GM18868 (cell line): ENCODE measurements around the gene MIB2.

Source experiments
- ATAC-seq: cut with Tn5 transposase; IDR thresholded peaks from one replicate; pipeline ENCODE4 v1.9.1; 2021; ENCODE audit warnings: mild to moderate bottlenecking, moderate library complexity; ENCODE audit not compliant: unreplicated experiment

MIB2 gene

DNA sequence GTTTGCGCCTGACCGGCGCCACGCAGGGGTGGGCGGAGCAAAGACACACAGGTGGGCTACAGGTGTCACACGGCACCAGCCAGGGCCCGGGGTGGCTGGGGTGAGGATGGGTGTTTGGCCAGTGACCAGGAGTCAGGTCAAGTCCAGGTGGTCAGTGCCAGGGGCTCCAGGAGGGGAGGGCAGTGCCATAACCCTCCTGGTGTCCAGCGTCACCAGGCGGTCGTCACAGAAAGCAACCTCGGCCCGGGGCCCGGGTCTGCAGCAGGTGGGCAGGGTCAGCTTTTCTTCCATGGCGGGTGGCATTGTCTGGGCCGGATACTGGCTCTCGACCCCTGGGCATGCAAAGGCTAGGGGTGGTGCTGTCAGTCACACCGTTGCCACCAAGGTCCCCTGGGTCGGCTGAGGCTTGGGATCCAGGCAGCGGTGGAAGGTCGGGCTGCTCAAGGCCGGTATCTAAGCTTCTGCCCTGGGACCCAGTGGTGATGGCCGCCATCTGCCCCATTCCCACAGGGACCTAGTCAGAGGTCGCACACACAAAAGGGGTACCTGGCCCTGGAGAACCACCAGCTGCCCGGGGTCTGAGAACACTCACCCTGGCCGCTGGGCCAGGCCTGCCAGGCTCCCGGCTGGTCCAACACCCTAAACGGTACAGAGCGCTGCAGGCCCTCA is 17.1 kb upstream of the MIB2 start:
- ATAC-seq, result no peak

DNA sequence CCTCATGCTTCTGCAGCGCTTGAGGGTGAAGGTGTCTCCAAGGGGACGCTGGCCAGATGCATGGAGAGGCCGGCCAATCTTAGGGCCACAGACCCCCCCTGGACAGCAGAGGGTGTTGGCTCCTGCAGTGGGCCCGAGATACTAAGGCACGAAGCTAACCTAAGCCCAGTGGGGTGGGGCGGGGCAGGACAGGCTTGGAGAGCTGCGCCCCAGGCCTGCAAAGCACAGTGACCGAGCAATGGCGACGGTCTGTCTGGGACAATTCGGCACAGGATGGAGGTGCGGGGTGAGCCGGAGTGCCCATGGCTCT is 16.6 kb upstream of the MIB2 start:
- no peak for ATAC-seq

DNA sequence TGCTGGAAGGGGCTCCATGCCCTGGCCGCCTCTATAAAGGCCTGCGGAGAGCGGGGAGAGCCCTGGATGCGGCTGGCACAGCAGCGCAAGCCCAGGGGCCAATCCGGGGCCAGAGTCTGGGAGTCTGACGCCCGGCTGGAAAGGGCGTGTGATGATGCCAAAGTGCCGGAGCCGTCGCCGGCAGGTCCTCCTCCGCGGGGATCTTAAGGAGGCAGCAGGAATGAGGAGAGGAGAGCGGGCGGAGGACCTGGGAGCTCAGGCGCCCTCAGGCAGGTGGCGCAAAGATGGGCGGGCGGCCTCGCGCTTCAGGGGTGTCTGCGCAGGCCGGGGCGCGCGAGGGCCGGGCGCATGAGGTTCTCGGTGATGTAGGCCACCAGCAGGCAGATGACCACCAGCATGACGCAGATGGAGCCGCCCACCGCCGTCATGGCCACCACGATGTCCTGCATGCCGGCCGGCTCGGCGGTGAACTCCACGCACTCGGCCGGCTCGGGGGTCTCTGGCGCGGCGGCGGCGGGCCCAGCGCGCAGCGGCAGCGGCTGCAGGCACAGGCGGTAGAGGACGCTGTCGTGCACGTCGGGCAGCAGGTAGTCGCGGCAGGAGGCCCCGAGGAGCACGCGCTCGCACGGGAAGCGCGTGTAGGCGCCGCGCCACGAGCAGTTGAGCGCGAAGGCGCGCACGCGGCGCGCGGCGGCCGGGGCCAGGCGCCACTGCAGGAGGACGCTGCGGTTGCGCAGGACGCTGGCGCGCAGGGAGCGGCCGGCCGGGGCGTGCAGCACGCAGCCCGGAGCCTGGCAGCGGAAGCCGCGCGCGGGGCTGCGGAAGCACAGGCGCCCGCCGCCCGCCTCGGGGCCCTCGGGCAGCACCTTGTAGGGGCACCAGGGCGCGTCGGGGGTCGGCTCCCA is 16.0 kb upstream of the MIB2 start:
- ATAC-seq, result no peak

DNA sequence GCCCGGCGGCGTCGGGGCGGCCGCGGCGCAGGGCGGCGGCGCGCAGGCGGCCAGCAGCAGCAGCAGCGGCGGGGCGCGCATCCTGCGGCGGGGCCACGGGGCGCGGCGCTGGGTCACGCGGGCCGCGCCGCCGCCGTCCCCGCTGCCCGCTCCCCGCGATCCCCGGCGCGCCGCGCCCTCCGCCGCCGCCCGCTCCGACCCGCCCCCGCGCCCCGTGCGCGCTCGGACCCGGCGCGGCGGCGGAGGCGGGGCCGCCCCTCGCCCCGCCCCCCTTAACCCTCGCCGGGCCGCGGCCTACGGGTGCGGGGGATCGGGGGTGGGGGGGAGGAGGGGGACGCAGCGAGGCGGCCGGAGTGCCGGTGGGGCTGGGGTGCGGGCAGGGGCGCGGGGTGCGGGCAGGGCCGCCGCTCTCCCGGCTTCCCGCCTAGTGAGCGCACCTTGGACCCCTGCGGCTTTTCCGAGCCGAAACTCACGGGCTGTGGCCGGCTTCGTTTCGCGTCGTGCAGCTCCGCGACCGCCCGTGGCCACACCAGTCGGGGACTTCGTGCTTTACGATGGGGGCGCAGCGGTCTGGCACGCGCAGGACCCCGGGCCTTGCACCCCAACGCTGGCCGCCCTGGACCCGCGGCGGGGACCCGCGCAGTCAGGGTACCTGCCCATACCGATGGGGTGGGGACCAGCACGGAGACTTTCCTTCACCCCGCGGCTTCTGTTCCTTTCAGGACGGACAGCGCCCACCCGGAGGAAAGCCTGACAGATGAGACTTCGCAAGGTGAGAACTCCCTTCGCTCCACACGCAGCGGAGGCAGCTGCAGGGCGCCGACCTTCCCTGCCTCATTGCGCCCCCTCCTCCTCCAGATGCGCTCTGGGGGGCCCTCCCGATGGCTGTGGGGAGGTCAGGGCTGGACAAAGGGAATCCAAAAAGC is 15.1 kb upstream of the MIB2 start, which contains the start of gene FNDC10:
Gene FNDC10, minus strand, starts transcription at position 201 of the 926 bp plus-strand sequence. Its CDS starts 120 bp downstream, at position 81.
- ATAC-seq, result no peak

DNA sequence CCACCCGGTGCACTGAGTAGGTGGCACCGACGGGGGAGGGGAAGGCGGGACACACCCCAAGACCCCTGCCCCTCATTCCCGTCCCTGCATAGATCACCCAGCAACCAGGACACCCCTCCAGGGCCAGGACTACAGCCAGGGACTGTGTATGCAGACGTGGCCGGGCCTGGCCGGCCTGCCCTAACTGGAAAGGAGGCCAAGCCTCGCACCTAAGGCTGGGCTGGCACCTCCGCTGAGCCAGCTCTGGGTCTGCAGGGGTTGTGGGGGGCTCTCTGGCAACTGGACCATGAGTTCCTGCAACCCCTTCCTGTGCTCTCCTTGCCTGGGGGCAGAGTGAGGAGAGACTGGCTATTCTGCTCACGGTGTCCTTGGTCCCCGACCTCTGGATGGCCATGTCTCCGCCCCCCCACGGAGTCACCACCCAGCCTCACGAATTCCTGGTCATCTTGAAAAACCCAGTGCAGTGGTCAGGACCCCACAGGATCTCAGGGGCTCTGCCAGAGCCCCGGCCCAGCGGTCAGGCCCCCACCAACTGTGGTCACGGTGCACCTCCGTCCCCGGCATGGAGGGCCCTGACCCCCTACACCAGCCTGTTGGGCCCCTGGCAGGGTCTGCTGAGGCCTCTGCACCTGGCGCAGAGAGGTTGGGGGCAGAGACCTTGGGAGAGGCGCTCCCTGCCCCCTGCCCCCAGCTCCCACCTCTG is 14.3 kb upstream of the MIB2 start:
- no peak for ATAC-seq

DNA sequence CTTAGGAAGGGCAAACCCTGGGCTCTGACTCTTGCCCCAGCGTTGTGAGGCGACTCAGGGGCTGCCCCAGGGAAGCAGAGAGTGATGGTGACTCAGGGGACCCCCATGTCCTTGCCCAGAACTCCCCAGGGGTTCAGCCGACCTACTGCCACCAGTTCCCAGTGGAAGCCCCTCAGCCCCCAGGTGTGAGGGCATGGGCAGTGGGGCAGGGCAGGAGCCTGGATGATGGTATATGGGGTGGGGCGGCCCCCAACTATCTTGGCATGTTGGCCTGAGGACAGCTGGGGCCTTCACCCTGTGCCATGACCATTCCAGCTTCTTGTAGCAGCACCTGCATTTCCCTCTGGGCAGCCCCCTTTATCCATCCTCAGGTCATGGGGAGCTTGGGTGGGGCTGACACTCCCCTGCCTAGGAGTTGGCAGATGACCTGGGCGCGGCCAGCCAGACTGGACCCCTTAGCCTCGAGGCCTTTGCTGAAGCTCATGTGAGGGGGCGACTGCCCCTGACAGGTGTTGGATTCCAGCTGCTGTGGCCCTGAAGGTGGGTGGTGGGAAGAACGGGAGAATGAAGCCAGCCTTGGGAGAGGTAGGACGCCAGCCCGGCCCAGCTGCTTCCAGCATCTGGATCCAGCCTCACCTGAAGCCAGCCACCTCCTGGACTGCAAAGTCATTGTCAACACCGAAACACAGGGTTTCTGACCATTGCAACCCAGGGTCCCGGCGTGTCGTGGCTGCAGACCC is 13.6 kb upstream of the MIB2 start:
- no peak for ATAC-seq

DNA sequence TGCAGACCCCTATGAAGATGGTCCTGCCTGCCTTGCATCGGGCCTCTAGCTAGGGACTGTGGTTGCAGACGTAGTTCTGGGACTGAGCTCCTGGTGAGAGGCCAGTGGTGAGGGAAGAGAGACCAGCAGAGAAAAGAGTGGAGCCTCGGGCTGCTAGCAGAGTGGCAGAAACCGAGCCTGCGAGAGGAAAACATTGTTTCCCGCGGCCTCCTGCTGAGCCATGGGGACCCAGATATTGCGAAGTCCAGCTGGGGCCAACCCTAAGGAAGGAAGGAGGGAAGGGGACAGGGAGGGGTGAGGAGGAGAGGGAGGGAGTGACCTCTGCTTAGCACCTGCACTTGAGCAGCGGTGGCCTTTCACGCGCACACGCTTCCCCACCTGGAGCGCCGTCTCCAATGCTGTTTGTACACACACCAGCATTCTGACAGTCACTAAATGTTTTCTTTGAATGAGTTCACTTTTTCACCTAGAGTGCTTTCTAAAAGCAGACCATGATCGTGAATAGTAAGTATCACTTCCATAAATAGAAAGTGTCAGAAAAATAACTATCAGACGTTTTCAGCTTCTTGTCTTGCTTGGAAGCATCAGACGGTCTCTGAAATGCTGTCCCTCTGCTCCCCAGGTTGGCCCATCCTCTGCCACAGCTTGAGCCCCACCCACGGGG is 12.9 kb upstream of the MIB2 start:
- no peak for ATAC-seq

DNA sequence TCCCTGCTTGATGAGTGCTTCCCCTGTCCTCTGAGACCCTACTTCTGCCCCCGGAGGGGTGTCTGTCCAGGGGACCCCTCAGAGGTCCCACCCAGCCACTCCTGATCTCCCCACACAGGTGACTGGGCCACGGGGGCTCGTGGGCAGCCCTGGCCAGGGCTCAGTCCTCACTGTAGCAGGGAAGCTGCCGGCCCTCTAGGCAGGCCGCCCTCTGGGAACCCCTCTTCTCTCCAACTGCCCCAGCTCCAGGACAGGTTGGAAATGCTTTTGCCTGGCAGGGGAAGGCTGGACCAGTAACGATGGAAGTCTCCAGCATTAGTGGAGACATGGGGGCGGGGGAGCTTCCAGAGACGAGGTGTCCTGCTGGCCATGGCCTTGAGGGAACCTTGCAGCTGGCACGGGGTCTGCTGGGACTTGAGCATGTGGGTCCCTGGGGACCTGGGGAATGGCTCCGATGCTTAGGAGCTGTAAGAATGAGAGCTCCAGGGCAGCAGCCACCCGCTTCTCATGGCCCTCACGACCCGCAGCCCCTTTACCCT is 12.3 kb upstream of the MIB2 start:
- no peak for ATAC-seq

DNA sequence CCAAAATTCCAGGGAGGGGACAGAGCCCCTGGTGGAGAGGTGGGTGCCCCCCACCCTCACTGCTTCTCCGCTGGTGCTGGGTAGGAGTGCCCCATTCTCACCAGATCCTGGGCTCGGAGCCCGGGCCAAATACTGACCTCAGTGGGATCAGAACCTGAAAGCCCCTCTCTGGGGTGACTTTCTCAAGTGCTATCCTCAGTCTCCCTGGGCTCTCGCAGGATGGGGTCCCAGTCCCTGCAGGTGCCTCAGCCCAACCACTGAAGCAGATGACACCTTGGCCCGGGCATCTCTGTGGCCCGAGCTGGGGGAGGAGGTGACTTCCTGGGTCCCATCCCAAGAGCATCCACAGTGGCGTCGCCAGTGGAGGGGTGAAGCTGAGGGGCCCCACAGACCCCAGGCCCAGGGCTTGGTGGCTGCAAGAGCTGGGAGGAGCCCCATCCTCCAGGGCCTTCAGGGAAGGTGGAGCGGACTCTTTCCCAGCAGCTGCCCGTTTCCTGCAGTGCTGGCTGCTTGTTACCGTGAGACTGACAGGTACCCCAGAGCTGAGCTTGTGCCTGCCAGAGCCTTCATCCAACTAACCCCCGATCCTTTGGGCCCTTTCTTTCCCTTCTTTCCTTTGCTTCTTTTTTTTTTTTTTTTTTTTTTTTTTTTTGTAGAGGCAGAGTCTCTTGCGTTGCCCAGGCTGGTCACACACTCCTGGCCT is 11.5 kb upstream of the MIB2 start:
- ATAC-seq, result no peak

DNA sequence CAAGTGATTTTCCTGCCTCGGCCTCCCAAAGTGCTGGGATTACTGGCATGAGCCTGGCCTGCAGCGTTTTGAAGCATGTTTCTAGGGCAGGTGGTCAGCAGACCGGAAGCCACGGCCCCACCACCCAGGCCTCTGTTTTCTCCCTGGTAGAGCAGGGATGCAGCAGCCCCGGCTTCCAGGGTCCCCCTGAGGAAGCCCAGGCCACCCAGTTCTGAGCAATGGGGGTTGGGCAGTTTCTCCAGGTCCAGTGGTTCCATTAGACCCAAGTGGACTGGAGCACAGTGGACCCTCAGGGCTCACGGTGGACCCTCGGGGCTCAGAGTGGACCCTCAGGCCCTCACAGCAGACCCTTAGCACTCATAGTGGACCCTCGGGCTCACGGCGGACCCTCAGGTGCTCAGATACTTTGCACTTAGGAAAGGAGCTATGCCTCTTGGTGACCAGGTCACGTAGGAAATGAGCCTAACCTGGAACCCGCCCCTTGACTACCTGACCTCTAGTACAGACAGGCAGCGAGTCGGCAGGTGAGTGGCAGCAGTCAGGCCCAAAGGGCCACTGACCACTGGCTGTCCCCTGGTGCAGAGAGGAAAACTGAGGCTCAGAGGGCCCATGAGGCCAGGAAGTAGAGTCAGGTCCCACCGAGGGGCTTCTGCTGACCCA is 10.8 kb upstream of the MIB2 start:
- ATAC-seq, result no peak

DNA sequence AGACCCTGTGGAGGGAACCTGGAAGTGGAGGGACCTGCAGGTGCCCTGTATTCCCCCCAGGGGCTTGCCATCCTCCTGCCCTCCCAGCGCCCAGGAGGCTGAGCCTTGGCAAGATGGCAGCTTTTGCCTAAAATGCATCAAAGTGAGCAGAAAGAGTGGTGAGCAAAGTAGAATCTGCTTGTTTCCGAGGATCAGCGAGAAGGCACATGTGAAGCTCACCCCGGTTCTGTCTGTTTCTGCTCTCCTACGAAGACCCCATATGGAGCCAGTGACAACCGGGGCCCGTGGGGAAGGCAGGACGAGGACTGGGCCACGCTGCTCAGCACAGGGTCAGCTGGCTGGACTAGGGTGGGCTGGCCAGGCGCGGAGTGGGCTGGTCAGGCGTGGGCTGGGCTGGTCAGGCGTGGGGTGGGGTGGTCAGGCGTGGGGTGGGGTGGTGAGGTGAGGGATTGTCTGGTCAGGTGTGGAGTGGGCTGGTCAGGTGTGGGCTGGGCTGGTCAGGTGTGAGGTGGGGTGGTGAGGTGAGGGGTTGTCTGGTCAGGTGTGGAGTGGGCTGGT is 10.2 kb upstream of the MIB2 start:
- ATAC-seq, result no peak

DNA sequence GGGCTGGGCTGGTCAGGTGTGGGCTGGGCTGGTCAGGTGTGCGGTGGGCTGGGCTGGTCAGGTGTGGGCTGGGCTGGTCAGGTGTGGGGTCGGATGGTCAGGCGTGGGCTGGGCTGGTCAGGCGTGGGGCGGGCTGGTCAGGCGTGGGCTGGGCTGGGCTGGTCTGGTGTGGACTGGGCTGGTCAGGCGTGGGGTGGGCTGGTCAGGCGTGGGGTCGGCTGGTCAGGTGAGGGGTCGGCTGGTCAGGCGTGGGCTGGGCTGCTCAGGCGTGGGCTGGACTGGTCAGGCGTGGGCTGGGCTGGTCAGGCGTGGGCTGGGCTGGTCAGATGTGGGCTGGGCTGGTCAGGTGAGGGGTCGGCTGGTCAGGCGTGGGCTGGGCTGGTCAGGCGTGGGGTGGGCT is 9.6 kb upstream of the MIB2 start:
- ATAC-seq, result no peak

DNA sequence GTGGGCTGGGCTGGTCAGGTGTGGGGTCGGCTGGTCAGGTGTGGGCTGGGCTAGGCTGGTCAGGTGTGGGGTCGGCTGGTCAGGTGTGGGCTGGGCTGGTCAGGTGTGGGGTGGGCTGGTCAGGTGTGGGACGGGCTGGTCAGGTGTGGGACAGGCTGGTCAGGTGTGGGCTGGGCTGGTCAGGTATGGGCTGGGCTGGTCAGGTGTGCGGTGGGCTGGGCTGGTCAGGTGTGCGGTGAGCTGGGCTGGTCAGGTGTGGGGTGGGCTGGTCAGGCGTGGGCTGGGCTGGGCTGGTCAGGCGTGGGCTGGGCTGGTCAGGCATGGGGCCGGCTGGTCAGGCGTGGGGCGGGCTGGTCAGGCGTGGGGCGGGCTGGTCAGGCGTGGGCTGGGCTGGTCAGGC is 9.1 kb upstream of the MIB2 start:
- ATAC-seq, result no peak

DNA sequence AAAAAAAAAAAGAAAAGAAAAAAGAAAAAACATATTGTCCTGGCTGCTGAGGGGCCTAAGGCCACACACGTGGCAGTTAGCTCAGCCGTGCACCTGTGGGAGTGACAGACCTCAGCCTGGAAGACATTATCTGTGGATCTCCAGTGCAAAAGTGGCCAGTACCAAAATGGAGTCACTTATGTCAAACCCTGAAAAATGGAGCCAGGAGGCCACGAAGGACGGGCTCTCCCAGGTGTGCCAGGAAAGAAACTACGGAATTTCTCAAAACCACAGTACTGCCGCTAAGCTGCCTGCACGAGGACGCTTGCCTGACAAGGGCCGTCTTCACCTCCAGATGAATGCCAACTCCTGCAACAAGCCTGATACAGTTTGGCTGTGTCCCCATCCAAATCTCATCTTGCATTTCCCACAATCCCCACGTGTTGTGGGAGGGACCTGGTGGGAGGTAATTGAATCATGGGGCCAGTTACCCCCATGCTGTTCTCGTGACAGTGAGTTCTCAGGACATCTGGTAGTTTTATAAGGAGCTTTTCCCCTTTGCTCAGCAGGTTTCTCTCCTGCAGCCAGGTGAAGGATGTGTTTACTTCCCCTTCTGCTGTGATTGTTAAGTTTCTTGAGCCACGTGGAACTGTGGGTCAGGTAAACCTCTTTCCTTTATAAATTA is 5.3 kb upstream of the MIB2 start:
- ATAC-seq, result no peak

DNA sequence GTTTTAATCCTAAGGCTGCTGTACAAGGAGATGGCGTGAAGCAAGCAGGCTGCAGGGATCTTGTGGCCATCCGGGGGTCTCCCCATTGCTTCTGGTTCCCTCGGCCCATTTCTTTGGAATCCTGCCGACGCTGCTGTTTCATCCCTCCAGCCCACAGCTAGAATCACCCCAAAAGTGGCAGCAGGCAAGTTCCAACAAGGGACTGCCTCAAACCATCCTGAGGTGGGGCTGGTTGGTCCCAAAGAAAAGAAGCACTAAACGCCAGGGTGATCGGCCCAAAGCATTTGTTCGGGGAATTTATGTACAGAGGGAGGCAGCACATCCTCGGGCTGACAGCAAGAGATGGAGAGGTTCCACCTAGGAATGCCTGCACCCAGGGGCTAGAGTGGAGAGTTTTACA is 4.5 kb upstream of the MIB2 start:
- ATAC-seq, result no peak

DNA sequence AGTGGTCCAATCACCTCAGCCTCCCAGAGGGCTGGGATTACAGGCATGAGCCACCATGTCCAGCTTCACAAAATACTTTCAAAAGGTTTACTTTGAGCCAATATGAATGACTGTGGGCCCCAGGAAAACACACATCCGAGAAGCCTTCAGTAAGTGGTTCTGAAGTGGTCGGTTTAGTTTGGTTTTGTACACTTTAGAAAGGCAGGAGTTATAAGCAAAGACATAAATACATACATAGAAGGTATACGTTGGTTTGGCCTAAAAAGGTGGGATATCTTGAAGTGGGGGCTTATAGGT is 3.2 kb upstream of the MIB2 start:
- no peak for ATAC-seq

DNA sequence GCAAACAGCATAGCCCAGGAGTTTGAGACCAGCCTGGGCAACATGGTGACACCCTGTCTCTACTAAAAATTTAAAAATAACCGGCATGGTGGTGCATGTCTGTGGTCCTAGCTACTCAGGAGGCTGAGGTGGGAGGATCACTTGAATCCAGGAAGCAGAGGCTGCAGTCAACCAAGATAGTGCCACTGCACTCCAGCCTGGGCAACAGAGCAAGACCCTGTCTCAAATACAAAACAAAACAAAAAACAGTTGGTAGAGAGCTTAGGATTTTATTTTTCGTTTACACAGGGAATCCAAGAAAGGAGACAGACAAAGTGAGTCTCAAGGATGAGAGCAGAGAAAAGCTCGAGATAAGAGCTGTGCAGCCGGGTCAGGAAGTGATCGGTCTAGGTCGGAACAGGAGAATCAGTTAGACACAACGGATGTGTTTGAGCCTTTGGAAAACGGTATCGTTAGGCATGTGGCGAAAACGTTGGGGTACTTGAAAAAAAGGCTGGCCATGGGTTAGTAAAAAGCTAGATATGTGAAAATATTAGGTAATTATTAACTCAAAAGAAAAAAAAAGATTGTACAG is 1.7 kb upstream of the MIB2 start:
- no peak for ATAC-seq
